Lower leg skin (tissue), 4 donors: ENCODE results near the gene GHSR. TPM values are rescaled to one million over a fixed set of nuclear protein-coding genes. Genes with fewer than 3 reads are reported as not detected.

ENCODE experiments used
- DNase-seq, 2 donors: peaks; one replicate each; pipeline ENCODE4 v3.0.0-alpha.2; 2019; ENCODE audit warnings: low spot score in 2 of 2
- H3K4me3 ChIP-seq: fragments of 200-600 bp; sonication (generic); 2 replicates; pipeline ENCODE4 v1.5.1; 2017; ENCODE audit warnings: mild to moderate bottlenecking, low read depth; ENCODE audit not compliant: poor library complexity, severe bottlenecking
- CTCF ChIP-seq, 3 donors: fragments of 450-650 bp; IDR thresholded peaks; one replicate each; pipeline ENCODE4 v1.5.1; 2016; ENCODE audit warnings: antibody characterized with exemption in 3 of 3, mild to moderate bottlenecking in 3 of 3, moderate library complexity in 2 of 3
- POLR2A ChIP-seq, 2 donors: fragments of 450-650 bp; IDR thresholded peaks; one replicate each; pipeline ENCODE4 v1.6.1; 2016 to 2017; ENCODE audit warnings: antibody characterized with exemption in 2 of 2, mild to moderate bottlenecking in 1 of 2, moderate library complexity in 1 of 2
- WGBS, 2 donors: methylation state at CpG; one replicate each; pipeline ENCODE4 v1.1.5; 2018; 5-methylcytosine and 5-hydroxymethylcytosine counted together
- intact Hi-C: fragments of 100-400 bp; cut with DNase I; formaldehyde crosslinking; loops from one replicate; pipeline ENCODE4 v1.15.0; 2023; ENCODE audit warnings: low total_unique reads
- total RNA-seq, 4 donors: library from RNA; depleted of rRNA; stranded (reverse); fragments of >200 nt; gene quantifications; one replicate each; pipeline ENCODE4 v1.1.0, GENCODE V29; 2016

GHSR gene
- total RNA-seq, 4 donors from 2014 or later, result not detected

GRCh38 chr3:172402892-172403643, 45.2 kb downstream of the GHSR start:
- DNase-seq, result no peak
- H3K4me3 ChIP-seq, result no peak overlapping the region
- 95% methylated on average over 8 of the region's 8 CpGs for WGBS, 2 donors
- intact Hi-C loops, result no loop called here
- no peak for TF ChIP-seq CTCF (IDR thresholded peaks at IDR 0.05)
- TF ChIP-seq POLR2A (IDR thresholded peaks at IDR 0.05), result no peak

GRCh38 chr3:172402090-172402489, 46.2 kb downstream of the GHSR start:
- H3K4me3 ChIP-seq, result no peak overlapping the region
- intact Hi-C loops, result no loop called here
- DNase-seq, result no peak
- TF ChIP-seq CTCF (IDR thresholded peaks at IDR 0.05) (no peak), POLR2A (IDR thresholded peaks at IDR 0.05) (no peak)
- 79 to 97% methylated on average over 2 of the region's 2 CpGs for WGBS, 2 donors

- H3K4me3 ChIP-seq, result no peak overlapping the region
- intact Hi-C loops, result no loop called here
- 95% methylated on average over 4 of the region's 4 CpGs for WGBS, 2 donors
- TF ChIP-seq POLR2A (IDR thresholded peaks at IDR 0.05), result no peak
- TF ChIP-seq CTCF (IDR thresholded peaks at IDR 0.05), result no peak
- DNase-seq, result no peak
Measured at GRCh38 chr3:172398484-172398883, 49.8 kb downstream of the GHSR start.

GRCh38 chr3:172397716-172398405, 50.4 kb downstream of the GHSR start:
- intact Hi-C loops, result no loop called here
- 39 to 56% methylated on average over 1 of the region's 1 CpG for WGBS, 2 donors
- no peak overlapping the region for H3K4me3 ChIP-seq
- DNase-seq, result no peak
- TF ChIP-seq CTCF (IDR thresholded peaks at IDR 0.05) (no peak), POLR2A (IDR thresholded peaks at IDR 0.05) (no peak)

GRCh38 chr3:172396400-172396799, 51.9 kb downstream of the GHSR start:
- H3K4me3 ChIP-seq, result no peak overlapping the region
- intact Hi-C loops, result no loop called here
- no peak for TF ChIP-seq POLR2A (IDR thresholded peaks at IDR 0.05)
- TF ChIP-seq CTCF (IDR thresholded peaks at IDR 0.05), result no peak
- no peak for DNase-seq
- WGBS, 2 donors, result 88 to 89% methylated on average over 7 of the region's 7 CpGs
